ENCODE measurements around the gene FANCC.
A peak's percentile ranks its signal among the peaks of the same experiment; 100 is the strongest.
"Not testable (repeated sequence)": the region's sequence is repeated elsewhere in the genome, so short reads cannot be mapped to it uniquely, and the experiment has no call there.

FANCC gene

GRCh38 chr9:95329061-95329460, 11.6 kb upstream of the FANCC start:
- DNase-seq (ENCODE audit: low spot score), result not testable (repeated sequence)

GRCh38 chr9:95327239-95327865, 9.8 kb upstream of the FANCC start:
- no peak for DNase-seq (ENCODE audit: low spot score)

GRCh38 chr9:95325221-95325620, 7.7 kb upstream of the FANCC start:
- no peak for DNase-seq (ENCODE audit: low spot score)

- DNase-seq (ENCODE audit: low spot score), result no peak
Observed at GRCh38 chr9:95317893-95318211, 343 bp upstream of the FANCC start.

GRCh38 chr9:95316794-95317118, 753 bp downstream of the FANCC start:
- peak; percentile 87 for DNase-seq (ENCODE audit: low spot score)

- DNase-seq (ENCODE audit: low spot score), result peak; percentile 31
Observed at GRCh38 chr9:95316274-95316673, 1.2 kb downstream of the FANCC start.

GRCh38 chr9:95315108-95315746, 2.3 kb downstream of the FANCC start:
- DNase-seq (ENCODE audit: low spot score), result no peak

GRCh38 chr9:95313010-95313498, 4.5 kb downstream of the FANCC start:
- DNase-seq (ENCODE audit: low spot score), result peak; percentile 97

GRCh38 chr9:95311961-95312360, 5.5 kb downstream of the FANCC start:
- DNase-seq (ENCODE audit: low spot score), result no peak

- no peak for DNase-seq (ENCODE audit: low spot score)
Observed at GRCh38 chr9:95307538-95307937, 10.0 kb downstream of the FANCC start.

GRCh38 chr9:95306819-95307218, 10.7 kb downstream of the FANCC start:
- DNase-seq (ENCODE audit: low spot score), result no peak

- DNase-seq (ENCODE audit: low spot score), result no peak
Observed at GRCh38 chr9:95305770-95306492, 11.6 kb downstream of the FANCC start.

GRCh38 chr9:95302479-95302878, 15.0 kb downstream of the FANCC start:
- DNase-seq (ENCODE audit: low spot score), result no peak

- DNase-seq (ENCODE audit: low spot score), result no peak
Observed at GRCh38 chr9:95297760-95298159, 19.7 kb downstream of the FANCC start.

GRCh38 chr9:95297316-95297715, 20.2 kb downstream of the FANCC start:
- no peak for DNase-seq (ENCODE audit: low spot score)

GRCh38 chr9:95296761-95297160, 20.7 kb downstream of the FANCC start:
- DNase-seq (ENCODE audit: low spot score), result no peak

GRCh38 chr9:95293296-95293695, 24.2 kb downstream of the FANCC start:
- DNase-seq (ENCODE audit: low spot score), result not testable (repeated sequence)

GRCh38 chr9:95292226-95292625, 25.3 kb downstream of the FANCC start:
- no peak for DNase-seq (ENCODE audit: low spot score)

- no peak for DNase-seq (ENCODE audit: low spot score)
Observed at GRCh38 chr9:95286151-95286550, 31.4 kb downstream of the FANCC start.

- no peak for DNase-seq (ENCODE audit: low spot score)
Observed at GRCh38 chr9:95285307-95285706, 32.2 kb downstream of the FANCC start.

- DNase-seq (ENCODE audit: low spot score), result no peak
Observed at GRCh38 chr9:95284162-95285080, 33.1 kb downstream of the FANCC start.

- no peak for DNase-seq (ENCODE audit: low spot score)
Observed at GRCh38 chr9:95283673-95284072, 33.8 kb downstream of the FANCC start.
